Measurements from ENCODE around the gene HSP90B1.

GRCh38 chr12:103887738-103888137, 42.5 kb upstream of the HSP90B1 start:
- TF ChIP-seq BHLHE40 (IDR thresholded peaks at IDR 0.05; ENCODE audit: borderline replicate concordance) (no peak), SUZ12 (IDR thresholded peaks at IDR 0.05) (no peak), SP1 (IDR thresholded peaks at IDR 0.05) (no peak), HDGF (IDR thresholded peaks at IDR 0.05; ENCODE audit: borderline replicate concordance) (no peak), ELF4 (IDR thresholded peaks at IDR 0.05) (no peak), ZNF384 (IDR thresholded peaks at IDR 0.05) (no peak)

Data from HEK293T (cell line).